GM19324 (cell line): ENCODE data around the gene OR2T2.
"Not testable (repeated sequence)": the region's sequence is repeated elsewhere in the genome, so short reads cannot be mapped to it uniquely, and the experiment has no call there.

Experiments
- ATAC-seq: cut with Tn5 transposase; IDR thresholded peaks from one replicate; pipeline ENCODE4 v1.9.1; 2021; ENCODE audit warnings: mild to moderate bottlenecking, moderate library complexity; ENCODE audit not compliant: unreplicated experiment, low FRiP score

OR2T2 gene

GRCh38 chr1:248449821-248450465, 4.5 kb downstream of the OR2T2 start:
- ATAC-seq = not testable (repeated sequence)

GRCh38 chr1:248450466-248451145, 5.2 kb downstream of the OR2T2 start:
- peak; percentile 50 for ATAC-seq

- not testable (repeated sequence) for ATAC-seq
These were observed 8.2 kb downstream of the OR2T2 start for GRCh38 chr1:248453619-248454018.

GRCh38 chr1:248455045-248455444, 9.6 kb downstream of the OR2T2 start:
- not testable (repeated sequence) for ATAC-seq

- not testable (repeated sequence) for ATAC-seq
These were observed 11.2 kb downstream of the OR2T2 start for GRCh38 chr1:248456635-248457034.

- ATAC-seq = not testable (repeated sequence)
These were observed 13.7 kb downstream of the OR2T2 start for GRCh38 chr1:248459117-248459516.

GRCh38 chr1:248471154-248471553, 25.7 kb downstream of the OR2T2 start:
- no peak for ATAC-seq

GRCh38 chr1:248472111-248472510, 26.7 kb downstream of the OR2T2 start:
- not testable (repeated sequence) for ATAC-seq

- not testable (repeated sequence) for ATAC-seq
These were observed 27.6 kb downstream of the OR2T2 start, which contains the start of gene OR2T3 for GRCh38 chr1:248473051-248473450. Gene OR2T3 (plus strand): TSS chr1:248473351. CDS start chr1:248473351, 0 bp downstream.

GRCh38 chr1:248475660-248476059, 30.2 kb downstream of the OR2T2 start:
- peak; percentile 80 for ATAC-seq

GRCh38 chr1:248481686-248482579, 36.5 kb downstream of the OR2T2 start:
- ATAC-seq = peak; percentile 72

- not testable (repeated sequence) for ATAC-seq
These were observed 42.9 kb downstream of the OR2T2 start, which contains the start of gene OR2T5 for GRCh38 chr1:248488289-248488688. Gene OR2T5 (plus strand): TSS chr1:248488589. CDS start chr1:248488589, 0 bp downstream.

- not testable (repeated sequence) for ATAC-seq
These were observed 51.2 kb downstream of the OR2T2 start for GRCh38 chr1:248496661-248497060.

- not testable (repeated sequence) for ATAC-seq
These were observed 55.0 kb downstream of the OR2T2 start for GRCh38 chr1:248500305-248501035.
